Ramos (cell line): ENCODE data around the gene DCST2.

Source experiments
- in situ Hi-C: fragments of 300-500 bp; cut with MboI; formaldehyde crosslinking; loops from one replicate; pipeline ENCODE4 v1.14.3; 2022; ENCODE audit warnings: low sequenced_read_pairs; ENCODE audit not compliant: unreplicated experiment

Gene DCST2

DNA sequence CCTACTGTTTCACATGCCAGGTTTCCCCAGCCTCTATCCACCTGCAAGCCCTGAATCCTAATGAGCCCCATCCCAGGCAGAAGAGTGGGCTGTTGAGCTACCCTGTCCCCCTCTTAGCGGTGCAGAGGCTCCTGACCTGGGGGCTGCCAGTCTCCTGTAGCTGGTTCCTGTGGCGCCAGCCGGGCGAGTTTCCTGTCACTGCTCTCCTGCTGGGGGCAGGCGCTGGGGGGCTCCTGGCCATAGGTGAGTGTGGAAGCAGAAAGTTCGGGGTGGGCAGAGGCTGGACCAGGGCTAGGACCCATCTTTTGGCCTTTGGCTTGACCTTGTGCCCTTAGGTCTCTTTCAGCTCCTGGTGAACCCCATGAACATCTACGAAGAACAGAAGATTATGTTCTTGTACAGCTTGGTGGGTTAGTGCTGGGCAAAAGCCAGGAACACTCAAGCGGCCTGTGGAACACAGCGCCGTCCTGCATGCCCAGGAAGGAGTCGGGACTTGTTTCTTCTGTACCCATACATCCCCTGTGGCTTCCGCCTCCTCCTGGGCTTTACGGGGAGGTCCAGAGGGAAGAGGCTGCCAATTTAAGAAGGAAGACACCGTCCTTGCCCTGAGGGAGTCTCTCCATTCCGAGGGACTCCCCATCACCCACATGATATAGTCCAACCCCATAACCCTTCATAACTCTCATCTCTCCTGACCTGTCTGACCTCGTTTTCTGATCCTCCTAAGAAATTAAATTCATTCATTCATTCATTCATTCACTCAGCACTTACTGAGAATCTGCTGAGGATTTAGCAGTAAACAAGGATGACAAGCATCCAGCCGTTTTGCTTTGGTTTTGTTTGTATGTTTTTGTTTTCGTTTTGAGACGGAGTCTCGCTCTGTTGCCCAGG is 982 bp upstream of the DCST2 start:
- in situ Hi-C loops = no loop called here

DNA sequence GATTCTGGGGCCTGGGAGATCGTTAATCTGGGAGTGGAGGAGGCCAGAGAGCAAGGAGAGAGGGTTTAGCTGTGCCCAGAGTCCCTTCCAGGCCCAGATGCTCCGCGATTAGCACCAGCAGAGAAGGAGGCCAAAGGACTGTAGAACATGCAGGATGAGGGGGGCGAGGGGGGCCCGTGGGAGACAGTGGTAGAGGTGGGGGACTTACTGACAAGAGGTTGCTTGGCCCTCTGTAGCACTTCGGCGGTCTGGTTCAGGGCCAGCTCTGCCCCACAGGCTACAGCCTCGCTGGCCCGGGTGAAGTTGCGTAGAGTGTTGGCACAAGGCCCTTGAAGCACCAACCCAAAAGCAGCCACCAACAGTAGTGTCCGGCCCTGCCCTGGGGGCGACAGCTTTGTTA is 695 bp downstream of the DCST2 start:
- in situ Hi-C loops = no loop called here

DNA sequence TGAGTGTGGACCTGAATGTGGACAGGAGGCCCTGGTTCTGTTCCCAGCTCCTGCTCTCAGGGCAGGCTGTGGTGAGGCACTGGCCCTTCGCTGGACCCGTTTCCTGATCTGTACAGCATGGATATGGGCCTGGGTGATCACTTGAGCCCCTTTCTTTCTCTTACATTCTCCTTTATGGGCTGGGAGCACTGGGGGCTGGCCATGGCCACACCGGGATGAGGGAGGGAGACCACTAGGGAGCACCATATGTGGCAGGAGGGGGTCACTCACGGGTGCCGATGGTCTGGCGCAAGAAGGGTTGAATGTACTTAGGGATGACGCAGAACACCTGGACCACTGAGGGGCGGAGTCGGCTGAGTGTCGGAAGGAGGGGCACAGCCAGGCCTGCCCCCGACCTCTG is 2.7 kb downstream of the DCST2 start:
- in situ Hi-C loops = no loop called here

DNA sequence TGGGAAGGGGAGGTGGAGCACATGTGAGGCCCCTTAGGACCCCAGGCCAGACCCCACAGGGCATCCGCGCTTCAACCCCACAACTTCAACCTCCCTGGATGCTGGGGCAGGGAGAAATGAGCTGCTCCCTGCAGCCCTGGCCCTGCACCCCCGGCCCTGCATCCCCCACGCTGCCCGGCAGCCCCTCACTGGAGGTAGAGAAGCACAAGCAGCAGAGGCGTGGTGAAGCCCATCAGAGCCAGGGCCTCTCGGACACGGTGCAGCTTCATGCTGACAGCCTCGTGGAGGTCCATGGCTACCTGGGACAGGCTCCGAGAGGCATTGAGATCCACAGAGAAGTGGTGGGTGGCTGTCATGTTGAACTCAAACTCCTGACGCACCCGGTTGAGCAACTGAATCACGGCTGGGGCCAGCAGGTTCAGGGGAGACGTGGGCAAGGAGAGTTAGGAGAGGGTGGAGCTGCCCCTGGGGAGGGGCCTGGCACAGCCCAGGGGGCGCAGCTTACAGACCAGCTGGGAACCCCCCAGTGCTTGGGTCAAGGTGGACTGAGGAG is 3.3 kb downstream of the DCST2 start:
- in situ Hi-C loops = no loop called here

DNA sequence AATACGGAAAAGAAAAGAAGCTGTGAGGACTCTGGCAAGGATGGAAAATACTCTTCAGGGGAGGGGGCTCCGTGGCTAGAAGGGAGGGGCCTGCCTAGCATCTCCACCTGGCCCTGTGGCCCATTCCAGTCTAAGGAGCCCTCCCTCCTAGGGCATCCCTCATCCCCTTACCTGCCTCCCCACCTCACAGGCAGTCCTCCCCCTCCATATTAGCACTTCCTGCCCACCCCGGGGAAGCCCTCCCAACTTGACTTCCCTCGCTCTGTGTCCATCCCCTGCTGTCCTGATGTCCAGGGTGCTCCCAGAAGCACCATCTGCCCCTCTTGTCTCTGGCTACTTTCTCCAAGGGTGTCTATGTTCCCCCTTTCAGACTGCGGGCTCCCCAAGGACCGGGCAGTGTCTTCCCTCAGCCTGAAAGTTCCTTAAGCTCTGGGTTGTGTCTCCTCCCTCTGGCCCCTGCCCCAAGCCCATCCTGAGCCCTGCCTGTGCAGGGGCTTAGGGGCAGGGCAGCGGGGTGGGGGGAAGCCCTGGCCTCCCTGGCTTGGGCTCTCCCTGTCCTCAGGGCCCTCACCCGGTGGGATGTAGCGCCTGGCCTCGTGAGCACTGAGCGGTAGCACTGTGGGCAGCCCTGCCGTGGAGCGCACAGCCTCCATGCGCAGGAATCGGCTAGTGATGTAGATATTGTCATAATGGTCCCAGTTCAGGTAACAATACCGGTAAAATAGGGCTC is 3.9 kb downstream of the DCST2 start:
- in situ Hi-C loops = no loop called here

DNA sequence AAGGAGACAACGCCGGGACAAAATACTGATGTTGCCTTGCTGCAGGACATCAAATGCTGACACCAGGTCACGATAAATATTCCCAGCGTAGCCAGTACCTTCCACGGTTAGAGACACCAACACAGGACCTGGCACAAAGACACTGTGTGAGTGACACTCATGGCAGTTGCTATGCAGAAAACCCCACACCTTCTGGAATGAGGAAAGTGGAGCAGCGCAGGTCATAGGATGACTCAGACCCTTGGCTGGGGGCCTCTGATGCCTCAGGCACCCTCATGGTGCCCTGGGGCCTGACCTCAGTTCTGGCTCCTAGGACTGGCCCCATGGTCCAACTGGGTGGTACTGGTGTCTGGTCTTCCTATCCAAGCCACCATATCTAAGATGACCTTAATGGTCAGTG is 7.0 kb downstream of the DCST2 start:
- in situ Hi-C loops = no loop called here

DNA sequence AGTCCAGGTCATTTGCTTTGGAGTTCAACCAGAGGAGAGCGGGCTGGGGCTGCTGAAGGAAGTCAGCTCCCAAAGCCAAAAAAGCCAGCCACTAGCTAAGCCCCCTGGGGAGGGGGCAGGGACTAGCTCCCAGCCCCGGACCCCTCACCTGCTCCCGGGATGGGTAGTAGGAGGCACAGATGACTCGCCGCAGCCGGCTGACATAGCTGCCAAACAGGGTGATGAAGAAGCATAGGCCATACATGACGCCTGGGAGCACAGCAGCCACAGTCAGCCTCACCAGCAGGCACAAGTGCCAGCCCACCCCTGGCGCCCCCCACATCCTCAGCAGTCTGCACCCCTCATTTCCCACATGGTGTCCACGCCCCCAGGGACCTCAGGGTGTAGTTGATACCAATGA is 7.4 kb downstream of the DCST2 start:
- in situ Hi-C loops = no loop called here

DNA sequence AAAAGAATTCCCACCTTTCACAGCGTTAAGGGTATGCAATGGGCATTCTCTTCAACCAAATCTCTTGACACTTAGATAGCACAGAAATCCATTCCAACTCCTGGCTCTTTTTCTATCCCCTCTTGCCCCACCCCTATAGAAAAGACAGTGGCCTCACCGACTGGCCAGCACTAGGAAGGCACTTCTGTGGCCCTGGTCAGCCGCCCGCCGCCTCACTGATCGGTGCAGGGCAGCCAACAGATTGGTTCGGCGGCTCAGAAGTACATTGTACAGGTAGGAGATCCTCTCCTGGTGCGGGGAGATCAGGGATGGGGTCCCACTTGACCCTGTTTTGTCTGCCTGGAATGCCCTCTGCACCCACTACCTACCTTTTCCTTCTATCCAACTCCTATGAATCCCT is 9.3 kb downstream of the DCST2 start:
- in situ Hi-C loops = no loop called here

DNA sequence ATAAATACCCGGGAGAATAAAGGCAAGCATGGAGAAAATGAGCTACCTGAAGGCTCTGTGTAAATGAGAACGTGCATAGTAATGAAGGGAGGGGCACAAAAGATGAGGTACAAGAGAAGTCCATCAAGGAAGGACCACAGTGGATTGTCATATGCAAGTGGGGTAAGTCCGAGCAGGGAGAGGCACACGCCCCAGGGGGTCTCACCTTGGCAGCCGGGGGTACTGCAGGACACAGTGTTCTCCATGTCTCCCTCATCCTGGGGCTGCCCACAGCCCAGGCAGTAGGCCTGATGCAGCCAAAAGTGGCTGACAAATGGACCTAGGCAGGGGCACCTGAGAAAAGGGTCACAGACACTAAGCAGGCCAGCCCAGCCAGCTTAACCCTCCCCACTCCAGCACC is 10.0 kb downstream of the DCST2 start:
- in situ Hi-C loops = no loop called here

DNA sequence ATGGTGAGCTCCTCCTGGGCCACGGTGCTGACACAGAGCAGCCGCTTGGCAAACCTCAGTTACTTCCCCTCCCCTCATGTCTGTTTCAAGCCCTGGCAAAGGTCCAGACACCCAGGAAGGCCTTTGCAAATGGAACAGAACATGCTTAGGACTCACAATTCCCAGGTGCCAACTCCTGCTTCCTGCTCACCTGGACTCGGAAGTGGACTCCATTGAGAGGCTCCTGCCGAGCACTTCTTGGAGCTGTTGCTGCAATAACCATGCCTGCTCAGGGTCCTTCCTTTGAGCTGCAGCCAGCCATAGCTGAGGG is 10.7 kb downstream of the DCST2 start:
- in situ Hi-C loops = no loop called here

DNA sequence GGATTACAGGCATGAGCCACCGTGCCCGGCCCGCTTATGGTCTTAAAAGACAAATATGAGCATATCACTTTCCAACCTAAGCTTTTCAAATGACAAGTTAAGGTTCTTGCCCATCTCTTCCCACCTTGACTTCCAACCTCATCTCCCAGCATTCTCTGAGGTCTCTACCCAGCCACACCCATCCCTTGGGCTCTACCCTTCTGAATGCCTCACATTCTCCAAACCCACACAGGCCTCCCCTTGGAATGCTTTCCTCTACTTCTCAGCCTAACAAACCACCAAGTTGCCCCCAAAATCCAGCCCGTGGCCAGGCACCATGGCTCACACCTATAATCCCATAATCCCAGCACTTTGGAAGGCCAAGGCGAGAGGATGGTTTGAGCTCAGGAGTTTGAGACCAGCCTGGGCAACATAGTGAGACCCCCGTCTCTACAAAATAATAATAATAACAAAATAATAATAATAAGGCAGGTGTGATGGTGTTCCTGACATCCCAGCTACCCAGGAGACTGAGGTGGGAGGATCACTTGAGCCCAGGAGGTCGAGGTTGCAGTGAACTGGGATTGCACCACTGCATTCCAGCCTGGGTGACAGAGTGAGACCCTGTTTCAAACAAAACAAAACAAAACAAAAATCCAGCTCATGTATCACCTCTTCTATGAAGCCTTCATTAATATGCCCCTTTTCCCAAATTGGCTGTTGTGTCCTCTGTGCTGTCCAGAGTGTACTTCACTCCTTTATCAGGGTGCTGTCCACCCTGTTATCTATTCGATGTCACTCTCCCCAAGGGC is 11.2 kb downstream of the DCST2 start:
- in situ Hi-C loops = no loop called here

DNA sequence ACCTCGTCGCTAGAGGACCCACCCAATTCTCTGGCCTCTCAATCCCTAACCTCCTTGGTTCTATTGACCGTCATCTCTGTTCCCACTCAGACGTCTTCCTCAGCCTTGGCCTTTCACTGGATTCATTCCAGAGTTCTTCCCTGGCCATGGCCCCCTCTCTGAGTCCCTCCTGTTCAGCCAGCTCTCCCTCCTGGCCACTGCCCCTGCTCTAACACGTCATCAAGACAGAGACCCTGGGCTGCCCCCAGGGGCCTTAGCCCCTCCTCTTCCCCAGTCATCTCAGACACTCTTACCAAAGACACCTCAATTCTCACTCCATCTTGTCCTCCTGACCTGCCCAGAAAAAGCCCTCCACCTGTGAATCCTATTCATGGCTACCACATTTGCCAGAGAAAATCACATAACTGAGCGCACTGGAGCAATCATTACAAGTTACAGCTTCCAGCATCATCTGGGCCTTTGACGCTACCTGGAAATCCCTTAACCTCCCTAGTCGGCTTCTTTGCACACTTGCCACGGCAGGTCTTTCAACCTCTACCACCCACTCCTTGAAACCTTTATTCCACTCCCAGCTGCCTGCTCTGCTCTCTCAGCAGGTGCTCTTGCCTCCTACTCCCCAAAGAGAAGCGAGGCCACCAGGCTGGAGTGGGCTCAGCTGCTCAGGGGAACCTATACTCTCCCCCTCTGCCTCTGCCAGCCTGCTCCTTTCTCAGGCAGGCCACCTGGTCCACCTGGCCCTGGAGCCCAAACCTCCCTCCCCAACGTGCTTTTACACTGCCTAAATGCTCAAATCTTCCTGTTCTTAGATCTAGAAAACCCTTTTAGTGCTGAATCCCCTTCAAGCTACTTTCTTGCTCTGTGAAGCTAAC is 14.0 kb downstream of the DCST2 start:
- in situ Hi-C loops = no loop called here

DNA sequence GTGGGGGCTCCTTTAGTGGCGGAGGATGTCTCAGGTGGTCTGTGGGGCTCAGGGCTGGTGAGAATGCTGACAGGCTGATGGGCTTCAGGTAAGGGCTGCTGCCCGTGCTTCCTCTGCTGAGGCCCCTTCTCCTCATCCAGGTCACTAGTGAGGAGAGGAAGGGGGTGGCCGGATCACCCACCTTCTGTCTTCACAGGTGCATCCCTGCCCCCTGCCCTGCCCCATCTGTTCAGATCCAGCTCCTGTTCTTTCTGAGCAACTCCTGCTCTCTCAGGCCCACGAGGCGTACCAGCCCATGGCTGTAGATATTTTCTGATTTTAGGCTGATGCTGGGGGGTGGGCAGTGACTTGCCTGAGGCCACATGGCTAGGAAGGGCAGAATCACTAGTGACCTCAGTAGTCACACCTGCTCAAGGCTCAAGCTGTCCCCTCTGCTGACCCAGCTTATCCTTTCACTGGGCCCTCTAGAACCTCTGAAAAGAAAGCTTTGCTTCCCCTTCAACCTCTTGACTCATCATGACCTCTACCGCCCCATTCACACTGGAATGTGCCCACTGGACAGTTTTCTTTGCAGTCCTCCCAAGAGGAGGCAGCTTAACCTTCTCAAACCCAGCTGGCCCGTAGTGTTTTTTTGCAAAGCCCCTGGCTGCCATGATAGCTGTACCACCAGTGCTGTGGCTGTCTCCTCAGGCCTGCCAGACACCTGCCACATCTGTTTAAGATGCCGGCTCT is 14.8 kb downstream of the DCST2 start:
- in situ Hi-C loops = no loop called here

DNA sequence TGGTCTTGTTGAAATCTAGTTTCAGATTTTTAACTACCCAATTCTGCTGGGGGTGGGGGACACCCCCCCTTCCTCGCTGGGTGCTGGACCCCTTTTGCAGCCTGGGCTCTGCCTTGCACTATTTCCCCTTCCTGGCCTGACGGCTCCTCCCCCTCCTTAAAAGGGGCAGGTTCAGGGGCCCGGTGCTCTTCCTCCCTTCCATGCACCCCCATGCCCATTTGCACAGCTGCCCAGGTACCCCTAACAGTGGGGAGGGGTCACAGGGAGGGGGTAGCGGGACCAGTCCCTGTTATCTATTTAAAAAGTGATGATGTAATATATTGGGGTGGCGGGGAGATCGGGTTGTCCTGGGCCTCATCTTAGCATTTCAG is 15.7 kb downstream of the DCST2 start:
- in situ Hi-C loops = no loop called here

DNA sequence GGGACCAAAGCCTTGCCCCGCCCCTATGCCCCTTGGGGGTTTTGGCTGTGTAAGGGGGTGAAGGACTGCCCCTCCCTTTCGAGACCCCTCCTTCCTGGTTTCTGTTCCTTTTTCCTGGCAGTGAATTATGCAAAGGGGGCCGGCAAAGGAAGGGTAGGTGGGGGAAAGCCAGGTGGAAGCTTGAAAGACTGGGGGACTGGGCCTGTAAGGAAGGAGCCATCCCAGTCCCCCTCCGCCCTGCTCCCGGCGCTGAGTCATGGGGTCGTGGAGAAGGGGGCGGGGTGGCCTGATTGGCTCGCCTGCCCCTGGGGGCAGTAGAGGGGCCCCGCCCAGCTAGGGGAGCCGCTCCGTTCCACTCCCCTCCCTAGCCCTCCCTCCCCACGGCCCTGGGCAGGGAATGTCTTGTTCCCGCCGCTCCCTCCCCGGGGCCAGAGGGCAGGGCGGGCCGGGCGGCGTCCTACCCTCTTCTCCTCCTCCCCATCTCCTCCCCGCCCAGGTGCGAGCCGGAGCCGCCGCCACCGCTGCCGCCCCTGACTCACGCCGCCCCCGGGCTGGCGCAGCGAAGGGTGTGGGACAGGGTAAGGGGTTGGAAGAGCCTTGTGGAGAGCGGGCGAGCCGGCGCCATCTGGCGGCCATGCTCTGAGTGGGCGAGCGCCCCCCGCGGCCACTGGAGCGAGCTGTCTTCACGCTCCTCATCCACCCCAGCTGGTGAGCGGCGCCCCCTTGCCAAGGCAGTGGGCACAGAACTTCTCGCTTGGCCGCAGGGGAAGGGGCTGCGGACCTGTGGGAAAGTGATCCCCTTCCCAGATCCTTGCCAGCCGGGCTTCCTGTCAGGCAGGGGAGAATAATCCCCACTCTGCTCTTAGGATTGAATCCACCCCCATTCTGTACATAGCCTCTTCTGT is 16.3 kb downstream of the DCST2 start:
- in situ Hi-C loops = no loop called here

DNA sequence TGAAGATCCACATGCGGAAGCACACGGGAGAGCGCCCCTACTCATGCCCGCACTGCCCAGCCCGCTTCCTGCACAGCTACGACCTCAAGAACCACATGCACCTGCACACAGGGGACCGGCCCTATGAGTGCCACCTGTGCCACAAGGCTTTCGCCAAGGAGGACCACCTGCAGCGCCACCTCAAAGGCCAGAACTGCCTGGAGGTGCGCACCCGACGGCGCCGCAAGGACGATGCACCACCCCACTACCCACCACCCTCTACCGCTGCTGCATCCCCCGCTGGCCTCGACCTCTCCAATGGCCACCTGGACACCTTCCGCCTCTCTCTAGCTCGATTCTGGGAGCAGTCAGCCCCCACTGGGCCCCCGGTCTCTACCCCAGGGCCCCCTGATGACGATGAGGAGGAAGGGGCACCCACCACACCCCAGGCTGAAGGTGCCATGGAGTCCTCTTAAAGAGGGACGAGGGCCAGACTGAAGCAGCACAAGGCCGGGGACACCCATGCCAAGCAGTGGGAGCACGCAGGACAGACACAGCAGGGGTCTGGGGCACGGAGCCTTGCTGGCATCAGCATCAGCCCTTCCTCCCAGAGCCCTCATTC is 17.2 kb downstream of the DCST2 start:
- in situ Hi-C loops = no loop called here

DNA sequence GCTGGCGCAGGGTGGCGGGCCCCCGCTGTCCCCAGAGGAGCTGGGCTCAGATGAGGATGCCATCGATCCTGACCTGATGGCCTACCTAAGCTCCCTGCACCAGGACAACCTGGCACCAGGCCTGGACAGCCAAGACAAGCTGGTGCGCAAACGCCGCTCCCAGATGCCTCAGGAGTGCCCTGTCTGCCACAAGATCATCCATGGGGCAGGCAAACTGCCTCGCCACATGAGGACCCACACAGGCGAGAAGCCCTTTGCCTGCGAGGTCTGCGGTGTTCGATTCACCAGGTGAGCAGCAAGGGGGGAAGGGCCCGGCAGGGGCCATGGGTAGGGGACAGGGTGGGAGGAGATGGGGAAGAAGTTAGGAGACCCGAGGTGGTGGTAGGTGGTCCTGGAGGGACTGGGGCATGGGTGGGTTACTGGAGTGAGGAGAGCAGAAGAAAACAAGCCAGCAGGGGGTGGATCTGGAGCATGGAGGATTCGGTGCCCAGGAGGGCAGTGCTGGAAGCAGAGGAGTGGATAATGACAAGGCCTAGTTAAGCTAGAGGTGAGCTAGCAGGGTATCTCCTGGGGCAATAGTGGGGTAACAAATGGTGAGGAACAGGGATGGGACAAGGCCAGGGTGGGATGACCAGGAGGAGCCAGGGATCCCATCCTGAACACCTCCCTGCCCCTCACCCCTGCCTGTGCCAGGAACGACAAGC is 17.9 kb downstream of the DCST2 start:
- in situ Hi-C loops = no loop called here
